Liver (tissue), 9 donors: ENCODE measurements around the gene EXOC6B. TPM values are rescaled to one million over a fixed set of nuclear protein-coding genes. Genes with fewer than 3 reads are reported as not detected.

Experiments
- DNase-seq: peaks from one replicate; pipeline ENCODE4 v3.0.0-alpha.2; 2017; ENCODE audit warnings: low spot score
- H3K27ac ChIP-seq, 2 donors: one replicate each; pipeline ENCODE4 v1.7.0; 2013; ENCODE audit warnings: inconsistent platforms in 2 of 2, low read length in 2 of 2, control low read depth in 1 of 2, low read depth in 1 of 2, mild to moderate bottlenecking in 1 of 2
- H3K27me3 ChIP-seq, 4 donors: one replicate each; pipeline versions ENCODE4 v1.6.1 to v1.7.0; 2013; ENCODE audit warnings: low read length in 3 of 4, inconsistent platforms in 1 of 4, mild to moderate bottlenecking in 1 of 4, moderate library complexity in 1 of 4; ENCODE audit not compliant: control insufficient read depth in 4 of 4, insufficient read depth in 4 of 4
- H3K36me3 ChIP-seq, 4 donors: one replicate each; pipeline versions ENCODE4 v1.6.1 to v1.7.0; 2013; ENCODE audit warnings: low read length in 3 of 4, mild to moderate bottlenecking in 3 of 4, low read depth in 1 of 4, moderate library complexity in 1 of 4; ENCODE audit not compliant: control insufficient read depth in 4 of 4, insufficient read depth in 3 of 4
- H3K4me1 ChIP-seq, 4 donors: one replicate each; pipeline versions ENCODE4 v1.6.1 to v1.7.0; 2013; ENCODE audit warnings: low read length in 3 of 4, mild to moderate bottlenecking in 3 of 4, moderate library complexity in 1 of 4; ENCODE audit not compliant: control insufficient read depth in 4 of 4, insufficient read depth in 4 of 4
- H3K4me3 ChIP-seq, 3 donors: one replicate each; pipeline versions ENCODE4 v1.6.1 to v1.7.0; 2013; ENCODE audit warnings: low read length in 3 of 3, control low read depth in 1 of 3, low read depth in 1 of 3, mild to moderate bottlenecking in 1 of 3
- H3K9ac ChIP-seq, 2 donors: one replicate each; pipeline ENCODE4 v1.7.0; 2013; ENCODE audit warnings: low read length in 2 of 2, mild to moderate bottlenecking in 2 of 2, moderate library complexity in 2 of 2, control low read depth in 1 of 2, low read depth in 1 of 2
- H3K9me3 ChIP-seq, 4 donors: one replicate each; pipeline versions ENCODE4 v1.6.1 to v1.7.0; 2013; ENCODE audit warnings: low read length in 3 of 4; ENCODE audit not compliant: control insufficient read depth in 4 of 4
- ATF3 ChIP-seq: IDR thresholded peaks from 2 replicates; pipeline ENCODE4 v1.6.1; 2016; ENCODE audit warnings: antibody characterized with exemption
- CTCF ChIP-seq: fragments of 150-350 bp; IDR thresholded peaks from 2 replicates; pipeline ENCODE4 v1.5.1; 2017; ENCODE audit warnings: improper control_type of control experiment, low read depth, low read length; ENCODE audit not compliant: missing input control
- EGR1 ChIP-seq, 2 donors: IDR thresholded peaks; 2 replicates each; pipeline ENCODE4 v1.6.1; 2016 to 2018; ENCODE audit warnings: antibody characterized with exemption in 2 of 2, low read depth in 2 of 2
- FOXA1 ChIP-seq: IDR thresholded peaks from 2 replicates; pipeline ENCODE4 v1.6.1; 2016; ENCODE audit warnings: antibody characterized with exemption
- FOXA2 ChIP-seq: IDR thresholded peaks from 2 replicates; pipeline ENCODE4 v1.6.1; 2016; ENCODE audit warnings: antibody characterized with exemption
- GABPA ChIP-seq, 2 donors: IDR thresholded peaks in 1 of 2; conservative IDR thresholded peaks in 1 of 2; 2 replicates each; pipeline ENCODE4 v1.6.1; 2016; ENCODE audit warnings: antibody characterized with exemption in 2 of 2, mild to moderate bottlenecking in 1 of 2, moderate library complexity in 1 of 2
- HNF4G ChIP-seq: IDR thresholded peaks from 2 replicates; pipeline ENCODE4 v1.6.1; 2016; ENCODE audit warnings: antibody characterized with exemption
- MAX ChIP-seq: IDR thresholded peaks from 2 replicates; pipeline ENCODE4 v1.6.1; 2016; ENCODE audit warnings: antibody characterized with exemption
- RAD21 ChIP-seq, 2 donors: IDR thresholded peaks; 2 replicates each; pipeline ENCODE4 v1.6.1; 2016; ENCODE audit warnings: antibody characterized with exemption in 2 of 2, mild to moderate bottlenecking in 2 of 2
- RXRA ChIP-seq, 2 donors: IDR thresholded peaks; 2 replicates each; pipeline ENCODE4 v1.6.1; 2017 to 2018; ENCODE audit warnings: antibody characterized with exemption in 2 of 2, mild to moderate bottlenecking in 1 of 2
- TAF1 ChIP-seq: conservative IDR thresholded peaks from 2 replicates; pipeline ENCODE4 v1.6.1; 2016; ENCODE audit warnings: antibody characterized with exemption, mild to moderate bottlenecking
- YY1 ChIP-seq: IDR thresholded peaks from 2 replicates; pipeline ENCODE4 v1.6.1; 2016; ENCODE audit warnings: antibody characterized with exemption, mild to moderate bottlenecking
- WGBS: extraction: QIAGEN DNeasy Blood & Tissue Kit; methylation state at CpG from one replicate; pipeline ENCODE4 v1.1.7; 2013; 5-methylcytosine and 5-hydroxymethylcytosine counted together
- polyA plus RNA-seq, 2 donors: library from polyadenylated mRNA; stranded (reverse) in 1 of 2; unstranded in 1 of 2; fragments of 200-250 nt in 1 of 2; fragments of >200 nt in 1 of 2; fragmentation: Nextera tagmentation in 1 of 2; extraction: Ambion mirVana in 1 of 2; gene quantifications; one replicate each; pipeline versions ENCODE4 v1.2.1 to v1.2.3, GENCODE V29; 2013 to 2015
- total RNA-seq, 2 donors: library from RNA; depleted of rRNA; stranded (reverse); fragments of >200 nt; gene quantifications; one replicate each; pipeline ENCODE4 v1.2.3, GENCODE V29; 2014
- donor health status: healthy.
- donor health status: healthy.
- donor health status: healthy.
- donor health status: healthy.
- donor health status: healthy.

The EXOC6B gene
- total and polyA plus RNA-seq, 4 donors: 1.7 to 9.5 (median 5.5) TPM

- no peak overlapping the region for H3K27ac ChIP-seq
- WGBS: 97% methylated on average over 4 of the region's 4 CpGs
- no peak overlapping the region for H3K4me3 ChIP-seq
- no peaks in the 10 kb centered on the region for H3K27me3 ChIP-seq
- no peaks in the 10 kb centered on the region for H3K9me3 ChIP-seq
- H3K36me3 ChIP-seq: no peaks in the 10 kb centered on the region
- TF ChIP-seq TAF1: no peak
- no peak for TF ChIP-seq FOXA2
- no peak for TF ChIP-seq ATF3
- no peak for TF ChIP-seq FOXA1
- TF ChIP-seq CTCF: no peak
- TF ChIP-seq MAX: no peak
- H3K9ac ChIP-seq: no peak overlapping the region
- H3K4me1 ChIP-seq: no peaks in the 10 kb centered on the region
- DNase-seq: no peak
Measured at GRCh38 chr2:72431737-72432136, 394.1 kb downstream of the EXOC6B start.

- TF ChIP-seq FOXA1: no peak
- no peak for TF ChIP-seq YY1
- TF ChIP-seq RXRA (IDR thresholded peaks at IDR 0.05): no peak
- TF ChIP-seq EGR1 (IDR thresholded peaks at IDR 0.05; ENCODE audit: low read depth in 2 of 2): no peak
- TF ChIP-seq FOXA2: no peak
- TF ChIP-seq HNF4G: no peak
- no peak for TF ChIP-seq ATF3
- no peak for TF ChIP-seq GABPA (IDR thresholded peaks at IDR 0.05 in 1 of 2, conservative IDR thresholded peaks at IDR 0.05 in 1 of 2)
- no peak overlapping the region for H3K27ac ChIP-seq
- no peak for DNase-seq
Measured at GRCh38 chr2:72427022-72427861, 398.6 kb downstream of the EXOC6B start.

GRCh38 chr2:72425996-72426395, 399.8 kb downstream of the EXOC6B start:
- no peak for TF ChIP-seq HNF4G
- no peak for TF ChIP-seq MAX
- TF ChIP-seq FOXA1: no peak
- no peak for TF ChIP-seq GABPA (IDR thresholded peaks at IDR 0.05 in 1 of 2, conservative IDR thresholded peaks at IDR 0.05 in 1 of 2)
- no peak for TF ChIP-seq RXRA (IDR thresholded peaks at IDR 0.05)
- no peak for TF ChIP-seq RAD21 (IDR thresholded peaks at IDR 0.05)
- no peak for TF ChIP-seq YY1

More at GRCh38 chr2:72427022-72427861, 398.6 kb downstream of the EXOC6B start:
- no peak overlapping the region for H3K9ac ChIP-seq
- no peaks in the 10 kb centered on the region for H3K9me3 ChIP-seq
- no peaks in the 10 kb centered on the region for H3K36me3 ChIP-seq
- H3K4me1 ChIP-seq: no peaks in the 10 kb centered on the region
- 97% methylated on average over 15 of the region's 15 CpGs for WGBS
- H3K27me3 ChIP-seq: no peaks in the 10 kb centered on the region
- no peak overlapping the region for H3K4me3 ChIP-seq

More at GRCh38 chr2:72425996-72426395, 399.8 kb downstream of the EXOC6B start:
- Histone ChIP-seq H3K4me3 (no peak overlapping the region), H3K36me3 (no peaks in the 10 kb centered on the region), H3K4me1 (no peaks in the 10 kb centered on the region), H3K9ac (no peak overlapping the region), H3K27ac (no peak overlapping the region), H3K27me3 (no peaks in the 10 kb centered on the region), H3K9me3 (no peaks in the 10 kb centered on the region)
- no peak for DNase-seq
